Psoas muscle (tissue), 8 donors: ENCODE results near the gene SLC23A2. TPM values are rescaled to one million over a fixed set of nuclear protein-coding genes. Genes with fewer than 3 reads are reported as not detected.

ENCODE experiments used
- ATAC-seq, 4 donors: fragments of 200-7000 bp; cut with Tn5 transposase; one replicate each; pipeline ENCODE4 v1.9.1; 2020; ENCODE audit warnings: moderate library complexity in 3 of 4, mild to moderate bottlenecking in 2 of 4
- DNase-seq, 2 donors: peaks; one replicate each; pipeline ENCODE4 v3.0.0-alpha.2; 2020
- H3K27ac ChIP-seq: fragments of 200-600 bp; one replicate; pipeline ENCODE4 v1.8.0; 2022
- H3K27me3 ChIP-seq, 3 donors: fragments of 200-600 bp in 1 of 3; one replicate each; pipeline versions ENCODE4 v1.6.1 to v1.8.0; 2013 to 2022; ENCODE audit warnings: low read length in 2 of 3, mild to moderate bottlenecking in 2 of 3, moderate library complexity in 1 of 3; ENCODE audit not compliant: insufficient read depth in 3 of 3
- H3K36me3 ChIP-seq, 2 donors: fragments of 200-600 bp in 1 of 2; one replicate each; pipeline versions ENCODE4 v1.6.1 to v1.8.0; 2013 to 2022; ENCODE audit warnings: low read depth in 1 of 2, mild to moderate bottlenecking in 1 of 2, moderate library complexity in 1 of 2; ENCODE audit not compliant: insufficient read depth in 1 of 2
- H3K4me1 ChIP-seq: fragments of 200-600 bp; one replicate; pipeline ENCODE4 v1.8.0; 2022
- H3K4me3 ChIP-seq: fragments of 200-600 bp; one replicate; pipeline ENCODE4 v1.8.0; 2022; ENCODE audit warnings: mild to moderate bottlenecking
- H3K9me3 ChIP-seq: fragments of 200-600 bp; one replicate; pipeline ENCODE4 v1.8.0; 2022
- WGBS, 3 donors: extraction: QIAGEN DNeasy Blood & Tissue Kit; methylation state at CpG; one replicate each; pipeline versions ENCODE4 v1.1.6 to v1.1.7; 2013; 5-methylcytosine and 5-hydroxymethylcytosine counted together
- intact Hi-C, 2 donors: fragments of 100-400 bp; cut with DNase I; formaldehyde crosslinking; loops; one replicate each; pipeline versions ENCODE4 v1.11.0 to v1.14.2; 2022
- polyA plus RNA-seq, 3 donors: library from polyadenylated mRNA; stranded (reverse); fragments of 200-250 nt; gene quantifications; one replicate each; pipeline ENCODE4 v1.2.3, GENCODE V29; 2013
- total RNA-seq, 4 donors: library from RNA; stranded (reverse); fragmentation: NEBNext Ultra II Directional in 2 of 4; extraction: Animal tissue kit (Norgen Biotek cat#: 25700) in 2 of 4; gene quantifications; one replicate each; pipeline versions ENCODE4 v1.2.1 to v1.2.4, GENCODE V29; 2021 to 2023
- TF ChIP-seq, protein P1 (sequence below): fragments of 200-600 bp; IDR thresholded peaks from one replicate; pipeline ENCODE4 v1.8.0; 2022; ENCODE audit warnings: antibody characterized with exemption
- donor health status: healthy with polysubstance abuse.
- donor health status: DM: no; HTN: no; CAD: no; lungs with moderate emphysema.
- donor health status: Bipolar disorder and iron deficiency.
- donor health status: healthy.
- donor health status: DM: yes; HTN: yes; CAD: no.
- donor health status: DM: no; HTN: no; CAD: no.
- donor health status: DM: no; HTN: no; CAD: no.
- donor health status: DM: yes; HTN: yes; CAD: no.

Gene SLC23A2
- total and polyA plus RNA-seq, 7 donors = 0.87 to 4.9 (median 3.4) TPM

DNA sequence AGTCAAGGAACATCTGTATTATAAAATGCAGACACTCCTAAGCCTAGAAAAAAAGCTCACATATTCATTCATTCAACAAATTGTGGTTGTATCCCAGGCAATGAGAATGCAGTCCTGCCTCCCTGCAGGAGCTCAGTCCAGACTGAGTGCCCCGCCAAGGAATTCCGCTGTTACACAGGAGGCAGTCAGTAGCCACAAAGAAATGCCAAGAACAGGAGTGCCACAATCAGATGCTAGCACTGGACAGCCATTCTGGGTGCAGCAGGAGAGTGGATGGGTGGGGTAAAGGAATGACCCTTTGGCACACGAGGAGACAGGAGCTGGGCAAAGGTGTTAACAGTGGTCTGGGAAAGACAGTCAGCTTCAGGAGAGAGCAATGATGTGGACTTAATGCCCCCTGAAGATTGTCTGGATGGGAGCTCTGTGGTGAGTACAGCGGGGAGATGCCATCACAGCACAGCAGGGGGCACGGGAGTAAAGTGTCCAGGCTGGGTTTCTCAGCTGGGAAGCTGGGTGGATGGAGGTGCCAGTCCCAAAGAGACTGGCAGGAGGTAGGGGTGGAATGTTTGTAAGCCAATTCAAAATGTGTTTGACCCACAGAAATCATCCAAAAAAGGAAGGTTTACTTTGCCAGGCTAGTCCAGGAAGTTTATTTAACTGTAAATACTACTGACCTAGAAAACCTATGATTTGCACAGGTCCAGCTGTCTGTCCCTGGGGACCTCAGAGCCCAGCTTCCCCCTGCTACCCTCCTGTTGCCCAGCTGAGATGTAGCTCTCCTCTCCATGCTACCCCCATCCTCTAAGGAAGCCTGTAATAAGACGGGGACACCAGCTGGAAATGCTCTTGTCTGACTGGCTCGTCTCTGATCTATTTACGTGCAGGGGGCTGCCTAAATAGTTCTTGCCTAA is 84.1 kb downstream of the SLC23A2 start:
- H3K9me3 ChIP-seq = no peaks in the 10 kb centered on the region
- H3K36me3 ChIP-seq = no peaks in the 10 kb centered on the region
- no peak for ATAC-seq
- H3K27me3 ChIP-seq = no peaks in the 10 kb centered on the region
- TF ChIP-seq, protein P1, sequence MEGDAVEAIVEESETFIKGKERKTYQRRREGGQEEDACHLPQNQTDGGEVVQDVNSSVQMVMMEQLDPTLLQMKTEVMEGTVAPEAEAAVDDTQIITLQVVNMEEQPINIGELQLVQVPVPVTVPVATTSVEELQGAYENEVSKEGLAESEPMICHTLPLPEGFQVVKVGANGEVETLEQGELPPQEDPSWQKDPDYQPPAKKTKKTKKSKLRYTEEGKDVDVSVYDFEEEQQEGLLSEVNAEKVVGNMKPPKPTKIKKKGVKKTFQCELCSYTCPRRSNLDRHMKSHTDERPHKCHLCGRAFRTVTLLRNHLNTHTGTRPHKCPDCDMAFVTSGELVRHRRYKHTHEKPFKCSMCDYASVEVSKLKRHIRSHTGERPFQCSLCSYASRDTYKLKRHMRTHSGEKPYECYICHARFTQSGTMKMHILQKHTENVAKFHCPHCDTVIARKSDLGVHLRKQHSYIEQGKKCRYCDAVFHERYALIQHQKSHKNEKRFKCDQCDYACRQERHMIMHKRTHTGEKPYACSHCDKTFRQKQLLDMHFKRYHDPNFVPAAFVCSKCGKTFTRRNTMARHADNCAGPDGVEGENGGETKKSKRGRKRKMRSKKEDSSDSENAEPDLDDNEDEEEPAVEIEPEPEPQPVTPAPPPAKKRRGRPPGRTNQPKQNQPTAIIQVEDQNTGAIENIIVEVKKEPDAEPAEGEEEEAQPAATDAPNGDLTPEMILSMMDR = no peak
- WGBS, 3 donors = 47 to 60% (median 52%) methylated on average over 8 of the region's 8 CpGs
- intact Hi-C loops = no loop called here
- no peak for DNase-seq
- no peak overlapping the region for H3K27ac ChIP-seq
- no peak overlapping the region for H3K4me3 ChIP-seq
- H3K4me1 ChIP-seq = no peaks in the 10 kb centered on the region

DNA sequence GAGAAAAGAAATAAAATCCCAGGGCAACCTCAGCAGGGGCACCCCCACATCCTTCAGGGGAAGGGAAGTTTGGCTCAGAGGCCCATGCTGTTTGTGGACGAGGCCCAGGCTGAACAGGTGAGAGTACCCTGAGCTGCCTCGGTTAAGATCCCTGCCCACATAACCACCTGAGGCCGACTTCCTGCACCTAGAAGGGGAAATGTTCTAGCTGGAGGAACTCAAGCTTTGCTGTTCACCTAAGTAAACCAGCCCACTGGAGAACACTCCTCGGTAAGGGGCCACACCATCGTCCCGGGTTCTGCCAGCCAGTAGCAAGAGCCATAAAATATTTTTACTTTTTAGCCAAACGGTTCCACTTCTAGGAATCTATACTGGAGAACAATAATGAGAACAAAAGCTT is 88.2 kb downstream of the SLC23A2 start:
- WGBS, 3 donors = 93% methylated on average over 7 of the region's 7 CpGs
- intact Hi-C loops = no loop called here
- DNase-seq (no peak), ATAC-seq (no peak)
- Histone ChIP-seq H3K4me3 (no peak overlapping the region), H3K36me3 (no peaks in the 10 kb centered on the region), H3K27ac (no peak overlapping the region), H3K9me3 (no peaks in the 10 kb centered on the region), H3K27me3 (no peaks in the 10 kb centered on the region), H3K4me1 (no peaks in the 10 kb centered on the region)
- TF ChIP-seq, protein P1 = no peak

DNA sequence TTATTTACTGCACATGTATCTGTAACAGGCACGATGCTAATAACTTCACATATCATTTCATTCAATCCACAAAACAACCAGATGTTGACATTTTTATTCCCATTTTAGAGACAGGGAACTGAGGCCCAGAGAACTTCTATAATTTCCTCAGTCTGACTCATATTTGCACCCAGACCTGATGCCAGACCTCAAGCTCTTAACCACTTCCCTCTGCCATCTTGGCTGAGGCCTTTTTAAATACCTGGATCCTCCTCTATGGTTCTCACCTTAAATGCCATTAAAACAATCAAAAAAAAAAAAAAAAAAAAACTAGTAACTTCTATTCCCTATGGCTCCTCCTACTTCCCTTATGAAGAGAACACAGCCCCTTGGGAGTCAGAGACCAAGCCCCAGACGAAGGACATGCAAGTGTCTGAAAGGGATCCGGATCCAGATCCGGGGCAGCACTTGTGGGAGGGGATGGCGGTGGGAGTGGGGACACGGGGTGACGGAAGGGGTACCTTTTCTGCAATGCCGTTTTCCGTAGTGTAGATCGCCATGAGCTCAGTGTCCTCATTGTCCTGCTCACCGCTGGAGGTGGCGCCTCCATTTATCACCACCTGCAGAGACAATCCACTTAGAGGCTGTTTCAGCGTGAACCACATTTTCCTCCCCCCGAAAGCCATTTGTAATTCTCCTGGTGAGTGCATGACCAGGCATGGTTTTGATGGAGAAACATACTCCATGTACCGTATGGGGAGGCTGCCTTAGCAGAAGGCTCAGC is 88.7 kb downstream of the SLC23A2 start:
- intact Hi-C loops = no loop called here
- DNase-seq (no peak), ATAC-seq (no peak)
- H3K36me3 ChIP-seq = no peaks in the 10 kb centered on the region
- H3K27ac ChIP-seq = no peak overlapping the region
- H3K4me3 ChIP-seq = no peak overlapping the region
- TF ChIP-seq, protein P1 = no peak
- H3K4me1 ChIP-seq = no peaks in the 10 kb centered on the region
- no peaks in the 10 kb centered on the region for H3K27me3 ChIP-seq
- WGBS, 3 donors = 92 to 97% (median 93%) methylated on average over 15 of the region's 15 CpGs
- H3K9me3 ChIP-seq = no peaks in the 10 kb centered on the region

DNA sequence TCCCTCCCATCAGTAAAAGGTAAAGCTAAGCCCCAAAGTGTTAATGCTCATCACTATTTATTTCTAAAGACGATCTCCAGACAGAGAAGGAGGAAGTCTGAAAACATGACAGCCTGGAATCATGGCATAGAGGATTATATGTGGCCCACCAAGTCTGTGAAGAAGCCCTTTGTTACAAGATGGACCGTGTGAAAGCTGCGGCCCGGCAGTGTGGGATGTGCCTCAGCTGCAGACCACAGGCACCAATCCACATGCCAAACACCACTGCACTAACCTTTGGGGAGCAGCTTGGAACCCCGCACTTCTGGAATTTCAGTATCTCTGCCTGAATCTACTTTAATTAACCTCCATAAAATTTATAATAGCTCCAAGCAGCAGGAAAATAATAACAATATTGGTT is 90.4 kb downstream of the SLC23A2 start:
- intact Hi-C loops = no loop called here
- Histone ChIP-seq H3K36me3 (no peaks in the 10 kb centered on the region), H3K27me3 (no peaks in the 10 kb centered on the region), H3K4me3 (no peak overlapping the region), H3K27ac (no peak overlapping the region), H3K4me1 (no peaks in the 10 kb centered on the region), H3K9me3 (no peaks in the 10 kb centered on the region)
- TF ChIP-seq, protein P1 = no peak
- ATAC-seq (no peak), DNase-seq (no peak)
- 79 to 85% (median 80%) methylated on average over 5 of the region's 5 CpGs for WGBS, 3 donors
